Measurements from ENCODE around the gene RNF169. TPM values are rescaled to one million over a fixed set of nuclear protein-coding genes. Genes with fewer than 3 reads are reported as not detected.
"Not testable (repeated sequence)": the region's sequence is repeated elsewhere in the genome, so short reads cannot be mapped to it uniquely, and the experiment has no call there.

The RNF169 gene
- total RNA-seq, 1 donor from 2014 or later: 21.3 TPM

- Histone ChIP-seq H3K36me3 (no peaks in the 10 kb centered on the region), H3K9me3 (no peaks in the 10 kb centered on the region), H3K4me1 (peaks cover 35% of the 10 kb centered on the region), H3K27ac (no peak overlapping the region), H3K4me3 (no peak overlapping the region), H3K27me3 (no peaks in the 10 kb centered on the region)
- DNase-seq (no peak), ATAC-seq (no peak)
- no peak for TF ChIP-seq CTCF (IDR thresholded peaks at IDR 0.05)
- intact Hi-C loops (cut with DNase I): no loop called here
Observed at GRCh38 chr11:74756571-74756970, 7.9 kb downstream of the RNF169 start.

- TF ChIP-seq CTCF (IDR thresholded peaks at IDR 0.05): no peak
- H3K27ac ChIP-seq: no peak overlapping the region
- no peaks in the 10 kb centered on the region for H3K36me3 ChIP-seq
- no peak overlapping the region for H3K4me3 ChIP-seq
- DNase-seq: no peak
- no peaks in the 10 kb centered on the region for H3K9me3 ChIP-seq
- ATAC-seq: no peak
- no peaks in the 10 kb centered on the region for H3K27me3 ChIP-seq
- H3K4me1 ChIP-seq: no peaks in the 10 kb centered on the region
- intact Hi-C loops (cut with DNase I): no loop called here
Observed at GRCh38 chr11:74766905-74767304, 18.3 kb downstream of the RNF169 start.

GRCh38 chr11:74768172-74768651, 19.6 kb downstream of the RNF169 start:
- H3K4me3 ChIP-seq; H3K27me3 ChIP-seq; H3K9me3 ChIP-seq; H3K27ac ChIP-seq; H3K4me1 ChIP-seq; DNase-seq; intact Hi-C loops (cut with DNase I); H3K36me3 ChIP-seq; ATAC-seq: not testable (repeated sequence)

GRCh38 chr11:74769055-74769707, 20.5 kb downstream of the RNF169 start:
- Histone ChIP-seq H3K4me1 (peaks cover 4% of the 10 kb centered on the region), H3K27ac (no peak overlapping the region), H3K9me3 (no peaks in the 10 kb centered on the region), H3K36me3 (no peaks in the 10 kb centered on the region), H3K27me3 (no peaks in the 10 kb centered on the region), H3K4me3 (no peak overlapping the region)
- no peak for DNase-seq
- ATAC-seq: no peak
- TF ChIP-seq CTCF (IDR thresholded peaks at IDR 0.05): no peak
- intact Hi-C loops (cut with DNase I): no loop called here

- H3K27ac ChIP-seq: no peak overlapping the region
- ATAC-seq: no peak
- H3K27me3 ChIP-seq: no peaks in the 10 kb centered on the region
- H3K9me3 ChIP-seq: no peaks in the 10 kb centered on the region
- DNase-seq: no peak
- no peaks in the 10 kb centered on the region for H3K36me3 ChIP-seq
- intact Hi-C loops (cut with DNase I): no loop called here
- no peak for TF ChIP-seq CTCF (IDR thresholded peaks at IDR 0.05)
- no peak overlapping the region for H3K4me3 ChIP-seq
- H3K4me1 ChIP-seq: peaks cover 4% of the 10 kb centered on the region
Observed at GRCh38 chr11:74770456-74770855, 21.8 kb downstream of the RNF169 start.

GRCh38 chr11:74771139-74771538, 22.5 kb downstream of the RNF169 start:
- no peak for DNase-seq
- intact Hi-C loops (cut with DNase I): no loop called here
- no peak overlapping the region for H3K4me3 ChIP-seq
- no peak for ATAC-seq
- H3K36me3 ChIP-seq: no peaks in the 10 kb centered on the region
- H3K9me3 ChIP-seq: no peaks in the 10 kb centered on the region
- H3K27ac ChIP-seq: no peak overlapping the region
- peaks cover 4% of the 10 kb centered on the region for H3K4me1 ChIP-seq
- no peaks in the 10 kb centered on the region for H3K27me3 ChIP-seq
- TF ChIP-seq CTCF (IDR thresholded peaks at IDR 0.05): no peak
